ENCODE data around the gene PLA2G12B. TPM values are rescaled to one million over a fixed set of nuclear protein-coding genes. Genes with fewer than 3 reads are reported as not detected.

The PLA2G12B gene
- polyA plus RNA-seq, 1 donor, result 0.17 TPM

GRCh38 chr10:72888151-72888638, 66.4 kb downstream of the PLA2G12B start:
- DNase-seq, result no peak

- DNase-seq, result peak; percentile 50
Observed at GRCh38 chr10:72887043-72887442, 67.6 kb downstream of the PLA2G12B start.

GRCh38 chr10:72886621-72887020, 68.0 kb downstream of the PLA2G12B start:
- DNase-seq, result no peak

GRCh38 chr10:72885953-72886352, 68.7 kb downstream of the PLA2G12B start:
- DNase-seq, result no peak

Other genes starting within 250 kb of the PLA2G12B start
- gene OIT3, start 61.1 kb downstream of the PLA2G12B start, polyA plus RNA-seq (ENCODE audit: insufficient read length), result 10.3 TPM
- 39.0 TPM for gene P4HA1, start 142.1 kb upstream of the PLA2G12B start, polyA plus RNA-seq (ENCODE audit: insufficient read length)
- gene NUDT13, start 155.6 kb upstream of the PLA2G12B start, polyA plus RNA-seq (ENCODE audit: insufficient read length), result 4.4 TPM
- 20.4 TPM for gene ECD, start 213.2 kb upstream of the PLA2G12B start, polyA plus RNA-seq (ENCODE audit: insufficient read length)
- gene FAM149B1, start 213.3 kb upstream of the PLA2G12B start, polyA plus RNA-seq (ENCODE audit: insufficient read length), result 24.7 TPM